ENCODE measurements around the gene SUFU. TPM values are rescaled to one million over a fixed set of nuclear protein-coding genes. Genes with fewer than 3 reads are reported as not detected.

Gene SUFU
- total RNA-seq, 1 donor from 2014 or later, result 29.4 TPM

GRCh38 chr10:102593804-102594079 is 90.0 kb downstream of the SUFU start:
- Mint-ChIP-seq H3K4me1 (ENCODE audit: unreplicated experiment) (peaks cover 10% of the 10 kb centered on the region), H3K4me3 (no peak overlapping the region), H3K27me3 (no peaks in the 10 kb centered on the region), H3K9me3 (no peaks in the 10 kb centered on the region), H3K27ac (no peak overlapping the region), H3K36me3 (peaks cover 3% of the 10 kb centered on the region)
- no peak for DNase-seq (ENCODE audit: extremely low spot score, unreplicated experiment)
- TF ChIP-seq CTCF (conservative IDR thresholded peaks at IDR 0.05), result no peak

GRCh38 chr10:102595293-102595692 is 91.5 kb downstream of the SUFU start:
- peaks cover 17% of the 10 kb centered on the region for H3K4me1 Mint-ChIP-seq (ENCODE audit: unreplicated experiment)
- no peak for DNase-seq (ENCODE audit: extremely low spot score, unreplicated experiment)
- H3K27me3 Mint-ChIP-seq, result no peaks in the 10 kb centered on the region
- no peak overlapping the region for H3K4me3 Mint-ChIP-seq
- TF ChIP-seq CTCF (conservative IDR thresholded peaks at IDR 0.05), result no peak
- H3K36me3 Mint-ChIP-seq, result peaks cover 6% of the 10 kb centered on the region
- no peak overlapping the region for H3K27ac Mint-ChIP-seq
- H3K9me3 Mint-ChIP-seq, result no peaks in the 10 kb centered on the region

GRCh38 chr10:102595897-102596296 is 92.1 kb downstream of the SUFU start:
- Mint-ChIP-seq H3K36me3 (peaks cover 6% of the 10 kb centered on the region), H3K9me3 (no peaks in the 10 kb centered on the region), H3K4me3 (no peak overlapping the region), H3K4me1 (ENCODE audit: unreplicated experiment) (peaks cover 17% of the 10 kb centered on the region), H3K27me3 (no peaks in the 10 kb centered on the region), H3K27ac (no peak overlapping the region)
- no peak for TF ChIP-seq CTCF (conservative IDR thresholded peaks at IDR 0.05)
- no peak for DNase-seq (ENCODE audit: extremely low spot score, unreplicated experiment)

GRCh38 chr10:102596506-102596971 is 92.8 kb downstream of the SUFU start:
- no peaks in the 10 kb centered on the region for H3K27me3 Mint-ChIP-seq

GRCh38 chr10:102597131-102597991 is 93.6 kb downstream of the SUFU start:
- DNase-seq (ENCODE audit: extremely low spot score, unreplicated experiment), result no peak
- no peaks in the 10 kb centered on the region for H3K9me3 Mint-ChIP-seq
- H3K27ac Mint-ChIP-seq, result no peak overlapping the region
- H3K4me3 Mint-ChIP-seq, result no peak overlapping the region
- peaks cover 16% of the 10 kb centered on the region for H3K4me1 Mint-ChIP-seq (ENCODE audit: unreplicated experiment)
- peaks cover 6% of the 10 kb centered on the region for H3K36me3 Mint-ChIP-seq
- H3K27me3 Mint-ChIP-seq, result no peaks in the 10 kb centered on the region
- no peak for TF ChIP-seq CTCF (conservative IDR thresholded peaks at IDR 0.05)

More at GRCh38 chr10:102596506-102596971, 92.8 kb downstream of the SUFU start:
- no peaks in the 10 kb centered on the region for H3K9me3 Mint-ChIP-seq
- H3K4me1 Mint-ChIP-seq (ENCODE audit: unreplicated experiment), result peaks cover 16% of the 10 kb centered on the region
- TF ChIP-seq CTCF (conservative IDR thresholded peaks at IDR 0.05), result peak; percentile 79
- no peak for DNase-seq (ENCODE audit: extremely low spot score, unreplicated experiment)
- peaks cover 6% of the 10 kb centered on the region for H3K36me3 Mint-ChIP-seq
- H3K4me3 Mint-ChIP-seq, result no peak overlapping the region
- peak overlapping the region; percentile 55 for H3K27ac Mint-ChIP-seq

All from type B pancreatic cell (in vitro differentiated cells).